ENCODE results near the gene NFIC.

Gene NFIC

DNA sequence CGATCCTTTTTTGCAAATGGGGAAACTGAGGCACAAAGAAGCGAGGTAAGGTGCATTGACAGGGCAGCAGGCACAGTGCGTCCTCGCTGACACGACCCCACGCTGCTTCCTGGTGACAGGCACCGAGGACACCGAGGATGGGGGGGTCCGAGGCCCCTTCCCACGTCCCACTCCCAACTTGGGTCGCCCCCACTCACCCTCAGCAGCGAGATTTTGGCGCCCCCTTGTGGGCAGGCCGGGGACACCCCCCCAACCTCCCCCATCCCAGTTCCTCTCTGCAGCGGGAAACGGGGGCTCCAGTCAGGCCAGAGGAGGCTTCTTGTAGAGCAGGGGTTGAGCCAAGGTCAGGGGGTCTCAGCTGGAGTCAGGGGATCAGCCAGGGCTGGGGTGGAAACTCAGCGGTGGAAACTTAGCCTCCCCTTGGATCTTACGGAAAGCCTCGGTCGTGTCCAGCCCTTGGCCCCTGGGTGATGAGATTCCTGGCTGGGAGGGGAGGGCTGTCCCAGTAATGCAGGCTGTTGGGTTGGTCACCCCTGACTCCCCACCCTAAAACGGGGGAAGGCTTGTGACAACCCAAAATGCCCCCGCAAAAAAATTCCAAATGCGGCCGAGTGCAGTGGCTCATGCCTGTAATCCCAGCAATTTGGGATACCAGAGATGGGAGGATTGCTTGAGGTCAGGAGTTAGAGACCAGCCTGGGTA, 105.7 kb downstream of the NFIC start:
- Mint-ChIP-seq H3K27ac (no peak overlapping the region), H3K4me1 (ENCODE audit: low read depth) (no peaks in the 10 kb centered on the region), H3K36me3 (ENCODE audit: low read depth) (peaks cover 4% of the 10 kb centered on the region), H3K27me3 (no peaks in the 10 kb centered on the region), H3K9me3 (peaks cover 3% of the 10 kb centered on the region), H3K4me3 (no peak overlapping the region)

- Mint-ChIP-seq H3K27me3 (no peaks in the 10 kb centered on the region), H3K27ac (no peak overlapping the region), H3K36me3 (ENCODE audit: low read depth) (no peaks in the 10 kb centered on the region), H3K4me1 (ENCODE audit: low read depth) (peaks cover 12% of the 10 kb centered on the region), H3K9me3 (no peaks in the 10 kb centered on the region), H3K4me3 (no peak overlapping the region)
Measured at GRCh38 chr19:3474010-3474409, 107.6 kb downstream of the NFIC start.

GRCh38 chr19:3474614-3475013, 108.2 kb downstream of the NFIC start:
- H3K4me1 Mint-ChIP-seq (ENCODE audit: low read depth), result peaks cover 12% of the 10 kb centered on the region
- H3K27ac Mint-ChIP-seq, result no peak overlapping the region
- H3K36me3 Mint-ChIP-seq (ENCODE audit: low read depth), result no peaks in the 10 kb centered on the region
- no peaks in the 10 kb centered on the region for H3K9me3 Mint-ChIP-seq
- no peak overlapping the region for H3K4me3 Mint-ChIP-seq
- H3K27me3 Mint-ChIP-seq, result no peaks in the 10 kb centered on the region

DNA sequence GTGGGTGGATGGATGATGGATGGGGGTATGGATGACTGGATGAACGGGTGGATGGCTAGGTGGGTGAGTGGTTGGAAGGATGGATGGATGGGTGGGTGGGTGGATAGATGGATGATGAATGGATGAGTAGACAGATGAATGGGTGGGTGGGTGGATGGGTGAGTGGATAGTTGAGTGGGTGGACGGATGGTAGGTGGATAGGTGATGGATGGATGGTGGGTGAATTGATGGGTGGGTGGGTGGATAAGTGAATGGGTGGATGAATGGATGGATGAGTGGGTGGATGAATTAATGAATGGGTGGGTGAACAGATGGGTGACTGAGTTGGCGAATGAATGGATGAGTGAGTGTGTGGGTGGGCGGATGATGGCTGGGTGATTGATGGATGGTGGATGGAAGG, 109.1 kb downstream of the NFIC start:
- no peaks in the 10 kb centered on the region for H3K36me3 Mint-ChIP-seq (ENCODE audit: low read depth)
- H3K4me1 Mint-ChIP-seq (ENCODE audit: low read depth), result peaks cover 12% of the 10 kb centered on the region
- no peaks in the 10 kb centered on the region for H3K27me3 Mint-ChIP-seq
- H3K27ac Mint-ChIP-seq, result no peak overlapping the region
- H3K9me3 Mint-ChIP-seq, result no peaks in the 10 kb centered on the region
- H3K4me3 Mint-ChIP-seq, result no peak overlapping the region

- H3K27me3 Mint-ChIP-seq, result no peaks in the 10 kb centered on the region
- no peak overlapping the region for H3K4me3 Mint-ChIP-seq
- no peaks in the 10 kb centered on the region for H3K9me3 Mint-ChIP-seq
- H3K4me1 Mint-ChIP-seq (ENCODE audit: low read depth), result peaks cover 12% of the 10 kb centered on the region
- H3K27ac Mint-ChIP-seq, result no peak overlapping the region
- no peaks in the 10 kb centered on the region for H3K36me3 Mint-ChIP-seq (ENCODE audit: low read depth)
Measured at GRCh38 chr19:3476830-3477229, 110.4 kb downstream of the NFIC start.

DNA sequence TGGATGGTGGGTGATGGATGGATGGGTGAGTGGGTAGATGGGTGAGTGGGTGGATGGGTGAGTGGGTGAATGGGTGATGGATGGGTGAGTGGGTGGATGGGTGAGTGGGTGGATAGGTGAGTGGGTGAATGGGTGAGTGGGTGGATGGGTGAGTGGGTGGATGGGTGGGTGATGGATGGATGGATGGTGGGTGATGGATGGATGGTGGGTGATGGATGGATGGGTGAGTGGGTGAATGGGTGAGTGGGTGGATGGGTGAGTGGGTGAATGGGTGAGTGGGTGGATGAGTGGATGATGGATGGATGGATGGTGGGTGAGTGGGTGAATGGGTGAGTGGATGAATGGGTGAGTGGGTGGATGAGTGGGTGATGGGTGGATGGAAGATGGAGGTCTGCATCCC, 111.1 kb downstream of the NFIC start:
- Mint-ChIP-seq H3K4me3 (no peak overlapping the region), H3K9me3 (no peaks in the 10 kb centered on the region), H3K4me1 (ENCODE audit: low read depth) (peaks cover 12% of the 10 kb centered on the region), H3K36me3 (ENCODE audit: low read depth) (no peaks in the 10 kb centered on the region), H3K27me3 (no peaks in the 10 kb centered on the region), H3K27ac (no peak overlapping the region)

DNA sequence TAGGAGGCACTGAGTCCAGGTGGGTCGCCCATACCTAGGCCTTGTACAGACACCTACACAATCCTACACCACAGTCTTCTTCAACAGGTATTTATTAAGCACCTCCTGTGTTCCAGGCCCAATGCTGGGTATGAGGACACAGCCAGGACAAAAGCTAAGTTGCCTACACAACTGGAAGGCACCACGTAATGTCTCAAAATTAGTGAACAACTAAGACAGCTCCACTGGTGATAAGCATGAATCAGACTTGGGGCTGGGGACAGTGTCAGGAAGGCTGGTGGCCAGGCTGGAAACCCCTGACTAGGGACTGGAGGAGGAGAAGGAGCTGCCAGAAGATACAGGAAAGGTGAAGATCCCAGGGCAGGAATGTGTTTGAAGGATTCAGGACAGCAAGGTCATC, 111.6 kb downstream of the NFIC start:
- Mint-ChIP-seq H3K4me1 (ENCODE audit: low read depth) (peaks cover 12% of the 10 kb centered on the region), H3K27ac (no peak overlapping the region), H3K27me3 (no peaks in the 10 kb centered on the region), H3K9me3 (no peaks in the 10 kb centered on the region), H3K36me3 (ENCODE audit: low read depth) (no peaks in the 10 kb centered on the region), H3K4me3 (no peak overlapping the region)

GRCh38 chr19:3478409-3479176, 112.2 kb downstream of the NFIC start:
- H3K36me3 Mint-ChIP-seq (ENCODE audit: low read depth), result no peaks in the 10 kb centered on the region
- H3K27ac Mint-ChIP-seq, result no peak overlapping the region
- no peaks in the 10 kb centered on the region for H3K27me3 Mint-ChIP-seq
- H3K4me1 Mint-ChIP-seq (ENCODE audit: low read depth), result peaks cover 12% of the 10 kb centered on the region
- H3K4me3 Mint-ChIP-seq, result peak overlapping the region; percentile 57
- H3K9me3 Mint-ChIP-seq, result no peaks in the 10 kb centered on the region

DNA sequence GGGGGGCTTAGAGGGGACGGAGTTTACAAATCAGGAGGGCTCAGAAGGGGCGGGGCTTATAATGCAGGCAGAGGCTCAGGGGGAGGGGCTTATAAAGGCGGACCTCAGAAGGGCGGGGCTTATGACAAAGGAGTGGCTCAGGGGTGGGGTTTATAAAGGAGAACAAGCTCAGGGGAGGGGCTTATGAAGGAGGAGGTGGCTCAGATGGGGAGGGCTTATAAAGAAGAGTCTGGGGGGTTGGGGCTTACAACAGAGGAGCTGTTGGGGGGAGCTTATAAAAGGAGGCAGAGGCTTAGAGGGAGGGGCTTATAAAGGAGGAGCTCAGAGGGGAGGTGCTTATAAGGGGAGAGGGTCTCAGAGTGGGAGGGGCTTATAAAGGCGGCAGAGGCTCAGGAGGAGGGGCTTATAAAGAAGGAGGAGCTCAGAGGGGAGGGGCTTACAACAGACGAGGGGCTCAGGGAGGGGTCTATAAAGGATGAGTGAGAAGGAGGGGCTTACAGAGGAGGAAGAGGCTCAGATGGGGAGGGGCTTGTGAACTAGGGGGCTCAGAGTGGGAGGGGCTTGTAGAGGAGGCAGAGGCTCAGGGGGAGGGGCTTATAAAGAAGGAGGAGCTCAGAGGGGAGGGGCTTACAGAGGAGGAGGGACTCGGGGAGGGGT, 112.9 kb downstream of the NFIC start:
- Mint-ChIP-seq H3K4me3 (no peak overlapping the region), H3K4me1 (ENCODE audit: low read depth) (peaks cover 12% of the 10 kb centered on the region), H3K27ac (no peak overlapping the region), H3K9me3 (no peaks in the 10 kb centered on the region), H3K36me3 (ENCODE audit: low read depth) (no peaks in the 10 kb centered on the region), H3K27me3 (no peaks in the 10 kb centered on the region)

DNA sequence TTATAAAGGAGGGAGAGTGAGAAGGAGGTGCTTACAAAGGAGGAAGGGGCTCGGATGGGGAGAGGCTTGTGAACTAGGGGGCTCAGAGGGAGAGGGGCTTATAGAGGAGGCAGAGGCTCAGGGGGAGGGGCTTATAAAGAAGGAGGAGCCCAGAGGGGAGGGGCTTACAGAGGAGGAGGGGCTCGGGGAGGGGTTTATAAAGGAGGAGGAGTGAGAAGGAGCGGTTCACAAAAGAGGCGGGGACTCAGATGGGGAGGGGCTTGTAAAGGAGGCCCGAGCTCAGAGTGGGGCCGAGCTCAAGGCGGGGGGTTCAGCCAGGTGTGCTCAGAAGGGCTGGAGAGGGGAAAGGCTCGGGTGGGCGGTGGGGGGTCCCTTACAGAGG, 113.4 kb downstream of the NFIC start:
- no peak overlapping the region for H3K4me3 Mint-ChIP-seq
- peaks cover 12% of the 10 kb centered on the region for H3K4me1 Mint-ChIP-seq (ENCODE audit: low read depth)
- no peak overlapping the region for H3K27ac Mint-ChIP-seq
- H3K27me3 Mint-ChIP-seq, result no peaks in the 10 kb centered on the region
- no peaks in the 10 kb centered on the region for H3K9me3 Mint-ChIP-seq
- no peaks in the 10 kb centered on the region for H3K36me3 Mint-ChIP-seq (ENCODE audit: low read depth)

- no peaks in the 10 kb centered on the region for H3K27me3 Mint-ChIP-seq
- peaks cover 12% of the 10 kb centered on the region for H3K4me1 Mint-ChIP-seq (ENCODE audit: low read depth)
- no peak within 1 kb of the TSS for H3K4me3 Mint-ChIP-seq
- no peak within 1 kb of the TSS for H3K27ac Mint-ChIP-seq
- no peaks in the 10 kb centered on the region for H3K9me3 Mint-ChIP-seq
- no peaks in the 10 kb centered on the region for H3K36me3 Mint-ChIP-seq (ENCODE audit: low read depth)
Measured at GRCh38 chr19:3480383-3481091, 114.2 kb downstream of the NFIC start, which contains the start of gene SMIM24. SMIM24 (minus strand) TSS chr19:3480525; CDS start chr19:3480463, 62 bp downstream.

DNA sequence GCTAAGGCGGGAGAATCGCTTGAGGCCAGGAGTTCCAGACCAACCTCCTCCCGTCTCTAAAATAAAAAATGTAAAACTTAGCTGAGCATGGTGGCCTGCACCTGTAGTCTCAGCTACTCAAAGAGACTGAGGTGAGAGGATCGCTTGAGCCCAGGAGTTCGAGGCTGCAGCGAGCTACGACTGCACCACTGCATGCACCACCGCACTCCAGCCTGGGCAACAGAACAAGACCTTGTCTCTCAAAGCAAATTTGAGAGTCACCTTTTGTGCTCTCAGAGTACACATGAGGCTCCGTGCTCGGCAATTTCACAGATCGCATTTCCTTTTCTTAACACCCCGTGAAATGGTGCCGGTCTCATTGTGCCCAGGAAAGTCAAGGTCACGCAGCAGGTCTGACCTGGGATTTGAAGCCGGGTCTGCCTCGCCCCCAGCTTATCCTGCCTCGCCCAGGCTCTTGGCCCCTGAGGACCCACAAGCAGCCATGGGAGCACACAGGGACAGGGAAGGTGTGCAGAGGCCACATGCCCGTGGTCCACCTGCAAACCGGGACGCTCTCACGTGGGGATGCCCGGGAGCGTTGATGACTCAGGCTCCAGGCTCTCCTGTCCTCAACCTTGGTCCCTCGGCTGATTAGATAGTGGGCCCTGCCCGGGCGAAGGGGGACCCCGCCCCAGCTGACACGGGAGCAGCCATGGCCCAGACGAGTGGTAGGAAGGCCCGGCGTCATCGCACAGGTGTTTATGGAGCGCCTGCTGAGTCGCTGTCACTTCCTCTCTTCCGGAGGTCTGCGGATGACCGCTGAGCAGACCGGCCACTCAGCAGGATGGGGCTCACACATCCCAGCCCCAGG, 115.1 kb downstream of the NFIC start:
- Mint-ChIP-seq H3K4me3 (no peak overlapping the region), H3K9me3 (no peaks in the 10 kb centered on the region), H3K27me3 (no peaks in the 10 kb centered on the region), H3K36me3 (ENCODE audit: low read depth) (no peaks in the 10 kb centered on the region), H3K4me1 (ENCODE audit: low read depth) (peaks cover 12% of the 10 kb centered on the region), H3K27ac (no peak overlapping the region)

DNA sequence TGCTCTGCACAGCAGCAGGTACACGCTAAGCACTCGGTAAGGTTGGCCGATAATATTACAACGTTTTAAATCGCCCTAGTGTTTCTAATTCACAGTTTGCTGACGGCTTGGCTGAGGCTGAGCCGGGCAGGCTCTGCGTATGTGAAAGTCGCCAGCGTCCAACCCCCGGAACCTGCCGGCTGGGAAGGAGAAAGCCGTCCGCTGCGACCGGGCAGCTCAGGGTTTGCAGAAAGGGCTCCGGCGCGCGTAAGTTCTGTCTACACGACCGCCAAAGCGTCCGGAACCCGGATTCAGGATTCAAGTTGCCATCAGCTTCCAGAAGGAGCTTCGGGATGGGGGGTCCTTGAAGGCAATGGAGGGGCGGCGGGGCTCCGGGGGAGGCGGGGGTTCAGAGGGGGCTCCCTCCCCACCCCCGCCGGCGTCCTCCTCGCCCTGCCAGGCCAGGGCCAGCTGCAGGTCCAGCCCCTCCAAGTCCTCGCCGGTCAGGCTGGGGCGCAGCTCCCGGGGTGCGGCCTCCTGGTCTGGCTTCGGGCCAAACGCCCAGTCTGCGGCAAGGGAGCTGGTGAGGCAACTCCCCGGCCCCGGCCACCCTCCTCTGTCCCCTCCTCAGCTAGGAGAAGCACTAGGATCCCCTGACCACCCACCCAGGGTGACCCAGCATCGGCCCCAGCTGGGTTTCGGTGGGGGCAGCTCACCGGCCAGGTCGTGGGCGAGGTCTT, 116.3 kb downstream of the NFIC start:
- no peaks in the 10 kb centered on the region for H3K36me3 Mint-ChIP-seq (ENCODE audit: low read depth)
- no peaks in the 10 kb centered on the region for H3K9me3 Mint-ChIP-seq
- H3K4me3 Mint-ChIP-seq, result no peak overlapping the region
- peaks cover 12% of the 10 kb centered on the region for H3K4me1 Mint-ChIP-seq (ENCODE audit: low read depth)
- no peaks in the 10 kb centered on the region for H3K27me3 Mint-ChIP-seq
- no peak overlapping the region for H3K27ac Mint-ChIP-seq

- Mint-ChIP-seq H3K36me3 (ENCODE audit: low read depth) (peaks cover 5% of the 10 kb centered on the region), H3K4me3 (no peak within 1 kb of the TSS), H3K27ac (no peak within 1 kb of the TSS), H3K27me3 (no peaks in the 10 kb centered on the region), H3K4me1 (ENCODE audit: low read depth) (peaks cover 7% of the 10 kb centered on the region), H3K9me3 (no peaks in the 10 kb centered on the region)
Measured at GRCh38 chr19:3483226-3483628, 116.8 kb downstream of the NFIC start, which contains the start of gene SMIM44. SMIM44 (minus strand) TSS chr19:3483441; CDS start chr19:3483403, 38 bp downstream.
